ENCODE data around the gene HTR2C.
"Not testable (repeated sequence)": the region's sequence is repeated elsewhere in the genome, so short reads cannot be mapped to it uniquely, and the experiment has no call there.

The HTR2C gene

DNA sequence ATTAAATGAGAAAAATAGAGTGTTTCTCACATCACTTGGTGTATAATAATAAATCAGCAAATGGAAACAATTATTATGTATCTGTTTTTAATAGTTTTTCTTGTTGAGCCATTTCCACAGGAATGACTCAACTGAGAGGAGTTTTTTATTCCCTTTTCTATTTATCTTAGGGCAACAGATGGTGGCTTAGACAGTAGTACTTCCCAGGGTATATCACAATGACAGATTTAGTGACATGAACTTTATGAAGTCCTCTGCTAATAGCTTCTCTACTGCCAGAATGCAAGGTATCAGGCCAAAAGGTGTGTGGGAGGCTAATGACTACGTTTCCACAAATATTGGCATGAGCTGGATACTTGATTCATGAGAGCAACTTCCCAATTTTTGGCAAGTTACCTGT, 126.7 kb downstream of the HTR2C start:
- no peak for DNase-seq (ENCODE audit: low read depth in 2 of 3, low spot score in 2 of 3)

DNA sequence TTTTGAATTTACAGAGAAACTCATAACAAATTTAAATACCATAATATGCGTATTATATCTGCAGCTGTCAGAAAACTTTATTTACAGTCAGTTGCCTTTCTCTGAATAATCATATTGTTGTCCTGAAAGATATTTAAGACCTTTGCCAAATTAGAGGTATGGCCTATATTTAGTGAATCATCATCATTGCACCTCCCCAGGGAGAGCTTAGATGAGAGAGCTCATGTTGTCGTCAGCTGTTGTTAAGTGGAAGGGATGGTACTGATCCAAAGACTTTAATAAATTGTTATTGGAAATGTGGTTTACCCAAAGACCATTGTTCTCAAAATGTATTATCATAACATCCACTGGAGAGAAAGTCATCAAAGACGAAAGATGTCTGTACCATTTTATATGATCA, 128.6 kb downstream of the HTR2C start:
- no peak for DNase-seq (ENCODE audit: low read depth in 2 of 3, low spot score in 2 of 3)

DNA sequence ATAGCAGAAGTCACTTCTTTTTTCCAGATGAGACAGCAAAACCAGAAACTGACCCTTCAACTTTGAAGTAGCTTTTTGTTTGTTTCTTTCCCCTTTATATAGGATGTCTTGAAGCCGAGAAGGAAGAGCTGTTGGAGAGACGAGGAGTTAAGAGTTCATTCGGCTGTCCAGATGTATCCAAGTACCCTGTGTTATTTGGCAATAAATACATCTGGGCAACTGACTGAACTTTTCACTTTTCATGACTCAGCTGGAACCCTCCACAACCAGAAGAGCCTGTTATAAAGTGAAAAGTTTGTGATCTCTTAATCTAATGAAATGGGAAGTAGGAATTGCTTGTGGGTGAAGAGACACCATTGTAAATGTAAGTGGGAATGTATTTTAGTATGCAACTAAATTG, 131.2 kb downstream of the HTR2C start:
- DNase-seq (ENCODE audit: low read depth in 2 of 3, low spot score in 2 of 3): no peak

DNA sequence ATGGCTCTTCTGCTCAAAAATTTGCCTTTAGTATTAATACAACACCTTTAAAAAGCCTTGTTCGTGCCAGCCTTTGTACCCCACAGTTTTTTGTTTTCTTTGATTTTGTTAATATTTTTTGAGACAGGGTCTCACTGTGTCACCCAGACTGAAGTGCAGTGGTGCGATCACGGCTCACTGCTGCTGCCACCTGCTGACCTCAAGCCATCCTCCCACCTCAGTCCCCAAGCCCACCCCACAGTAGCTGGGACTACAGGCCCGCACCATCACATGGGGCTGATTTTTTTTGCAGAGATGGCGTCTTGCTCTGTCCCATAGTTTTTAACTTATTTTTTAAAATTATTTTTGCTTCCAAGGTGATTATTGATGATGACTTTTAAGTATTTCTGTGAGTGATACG, 134.0 kb downstream of the HTR2C start:
- DNase-seq (ENCODE audit: low read depth in 2 of 3, low spot score in 2 of 3): no peak

DNA sequence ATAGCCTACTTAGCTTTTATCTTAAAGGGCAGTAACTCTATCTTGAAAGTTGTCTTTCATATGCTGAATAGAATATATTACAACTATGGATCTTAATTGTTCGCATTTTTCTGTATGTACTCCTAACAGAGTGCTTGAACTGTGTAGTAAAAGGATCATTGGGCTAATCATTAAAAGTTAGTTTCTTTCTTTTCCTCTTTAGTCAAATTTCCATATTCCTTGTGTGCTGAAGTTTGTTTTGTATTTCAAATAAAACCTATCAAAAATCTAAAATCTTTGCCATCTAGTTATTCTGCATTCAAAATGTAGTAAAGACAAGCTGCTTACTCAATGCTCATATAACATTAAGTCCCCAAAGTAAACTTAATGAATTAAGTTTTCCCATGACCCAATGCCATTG, 182.7 kb downstream of the HTR2C start:
- no peak for DNase-seq (ENCODE audit: low read depth in 2 of 3, low spot score in 2 of 3)

DNA sequence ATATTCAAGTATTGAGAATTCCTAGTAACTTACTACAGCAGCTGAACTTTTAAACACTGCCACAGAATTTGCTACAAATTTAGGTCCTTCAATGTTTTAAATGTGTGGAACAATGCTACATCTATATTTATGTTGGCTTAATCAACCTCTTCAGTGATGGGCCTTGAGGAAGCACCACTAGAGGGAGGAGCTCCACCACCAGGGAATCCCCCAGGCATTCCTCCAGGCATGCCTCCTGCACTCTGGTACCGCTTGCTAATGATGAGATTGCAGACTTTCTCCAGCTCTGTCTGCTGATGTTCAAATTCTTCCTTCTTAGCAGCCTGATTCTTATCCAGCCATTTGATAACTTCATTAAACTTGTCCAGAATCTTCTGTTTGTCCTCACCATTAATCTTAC, 190.8 kb downstream of the HTR2C start:
- DNase-seq (ENCODE audit: low read depth in 2 of 3, low spot score in 2 of 3): no peak

DNA sequence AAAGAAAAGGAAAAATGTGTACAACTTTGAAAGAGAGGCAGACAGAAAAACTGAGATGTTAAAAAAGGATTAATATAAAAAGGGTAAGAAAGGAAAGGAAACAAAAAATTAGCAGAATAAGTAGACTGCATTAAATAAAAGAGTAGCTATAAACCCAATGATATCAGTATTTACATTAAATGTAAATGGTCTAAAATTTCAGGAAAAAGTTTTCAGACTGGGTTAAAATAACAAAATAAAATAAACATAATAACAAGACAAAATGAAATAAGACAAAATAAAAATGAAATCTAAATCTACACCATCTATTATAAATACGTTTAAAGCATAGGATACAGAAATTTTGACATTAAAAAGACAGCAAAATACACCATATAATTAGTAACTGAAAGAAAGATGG, 199.0 kb downstream of the HTR2C start:
- DNase-seq (ENCODE audit: low read depth in 2 of 3, low spot score in 2 of 3): no peak

DNA sequence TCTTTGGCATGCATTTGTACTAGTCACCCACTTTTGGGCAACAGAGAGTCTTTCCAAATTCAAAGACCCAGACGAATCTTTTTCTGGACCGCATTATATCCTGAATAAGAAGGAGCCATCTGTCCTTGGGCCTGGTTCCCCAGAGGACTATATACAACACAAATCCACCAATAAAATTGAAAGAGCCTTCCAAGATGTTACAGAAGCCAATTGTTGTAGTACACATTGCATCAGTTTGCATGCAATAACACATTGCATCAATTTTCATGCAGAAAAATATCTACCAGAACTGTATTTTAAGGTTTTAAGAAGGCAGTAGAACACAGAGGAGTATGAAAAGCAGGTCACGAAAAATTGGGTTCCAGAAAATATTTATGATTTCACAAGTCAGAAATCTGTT, 203.2 kb downstream of the HTR2C start:
- no peak for DNase-seq (ENCODE audit: low read depth in 2 of 3, low spot score in 2 of 3)

DNA sequence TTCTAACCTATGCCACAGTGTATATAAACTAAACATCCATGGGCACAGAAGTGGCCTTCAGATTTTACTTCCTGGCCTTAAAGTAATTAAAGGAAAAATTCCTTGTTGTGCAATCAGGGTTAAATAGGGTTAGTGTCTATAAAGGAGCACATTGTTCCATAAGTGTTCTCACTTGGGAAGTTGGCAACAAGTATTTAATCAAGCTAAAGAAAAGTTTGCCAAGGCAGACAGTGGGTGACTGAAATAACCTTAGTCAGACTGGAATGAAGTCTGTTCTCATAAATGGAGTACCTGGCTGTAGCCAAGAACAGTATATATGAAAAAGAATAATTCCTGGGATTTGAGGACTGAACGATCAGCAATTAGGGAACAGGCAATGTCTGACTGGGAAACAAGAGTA, 213.6 kb downstream of the HTR2C start:
- DNase-seq (ENCODE audit: low read depth in 2 of 3, low spot score in 2 of 3): no peak

DNA sequence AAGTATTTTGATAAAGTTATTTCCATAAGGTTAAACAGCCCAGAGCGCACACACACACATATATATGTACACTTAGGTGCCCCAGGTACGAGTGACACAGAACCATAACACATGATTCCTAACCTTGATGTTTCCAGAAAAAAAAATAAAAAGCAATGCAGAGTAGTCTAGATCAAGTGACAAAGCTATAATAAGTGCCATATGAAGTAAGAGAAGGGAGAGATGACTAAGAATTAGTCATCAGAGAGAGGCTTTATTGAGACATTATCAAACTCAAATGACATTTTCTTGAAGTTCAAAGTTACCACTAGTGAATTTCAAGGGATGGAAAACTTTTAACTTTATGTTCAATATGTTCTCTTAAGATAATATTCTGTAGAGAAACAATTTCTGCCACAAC, 215.0 kb downstream of the HTR2C start:
- no peak for DNase-seq (ENCODE audit: low read depth in 2 of 3, low spot score in 2 of 3)

DNA sequence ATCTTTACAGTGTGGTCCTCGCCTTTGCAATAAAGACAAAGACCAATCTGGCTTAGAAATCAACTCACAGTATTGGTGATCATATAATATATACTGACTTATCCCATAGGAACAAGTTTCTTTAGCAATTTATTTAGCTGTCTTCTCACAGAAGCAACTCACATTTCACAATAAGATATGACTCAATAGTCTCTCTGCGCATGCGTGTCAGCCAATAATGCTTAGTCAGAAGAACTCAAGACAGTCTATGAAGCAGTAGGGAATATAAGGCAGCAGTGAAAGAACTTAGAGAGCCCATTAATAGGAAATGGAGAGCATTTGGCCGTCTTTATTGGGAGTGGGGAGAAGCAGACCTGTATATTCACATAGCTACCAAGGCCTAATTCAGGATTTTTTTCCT, 216.8 kb downstream of the HTR2C start:
- DNase-seq (ENCODE audit: low read depth in 2 of 3, low spot score in 2 of 3): no peak

DNA sequence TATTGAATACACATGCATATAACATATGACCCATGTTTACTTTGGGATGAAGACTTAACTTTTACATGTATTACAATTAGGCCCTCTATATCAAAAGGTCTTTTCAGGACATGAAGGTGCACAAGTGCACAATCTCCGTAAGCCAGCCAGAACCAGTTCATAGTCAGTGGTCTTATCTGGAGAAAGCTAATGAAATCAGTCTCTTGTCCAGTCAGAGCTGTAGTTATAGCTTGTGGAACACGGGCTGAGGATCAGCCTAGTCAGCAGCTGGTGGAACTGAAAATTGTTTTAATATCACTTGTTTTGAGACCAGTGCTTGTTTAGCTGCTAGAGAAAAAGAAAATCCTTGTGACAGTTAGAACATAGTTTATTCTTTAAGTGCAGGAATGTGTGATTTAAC, 235.6 kb downstream of the HTR2C start:
- DNase-seq (ENCODE audit: low read depth in 2 of 3, low spot score in 2 of 3): no peak

DNA sequence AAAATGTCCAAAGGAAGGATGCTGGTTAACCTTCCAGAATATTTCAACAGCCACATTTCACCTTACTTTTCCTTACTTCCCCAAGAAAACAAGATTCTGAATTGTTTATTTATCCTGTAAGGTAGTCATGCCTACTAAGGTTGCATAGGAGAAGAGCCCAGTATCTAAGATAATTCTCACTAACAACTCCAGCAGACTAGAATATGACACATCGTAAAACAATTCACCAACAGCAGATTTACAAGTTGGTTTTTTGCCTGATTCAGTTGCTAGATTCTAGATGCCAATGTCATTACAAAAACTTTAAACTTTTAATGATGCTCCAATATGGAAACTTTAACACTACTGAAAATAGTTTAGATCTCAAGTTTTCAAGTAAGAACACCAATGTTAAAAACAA, 257.2 kb downstream of the HTR2C start:
- DNase-seq (ENCODE audit: low read depth in 2 of 3, low spot score in 2 of 3): no peak

DNA sequence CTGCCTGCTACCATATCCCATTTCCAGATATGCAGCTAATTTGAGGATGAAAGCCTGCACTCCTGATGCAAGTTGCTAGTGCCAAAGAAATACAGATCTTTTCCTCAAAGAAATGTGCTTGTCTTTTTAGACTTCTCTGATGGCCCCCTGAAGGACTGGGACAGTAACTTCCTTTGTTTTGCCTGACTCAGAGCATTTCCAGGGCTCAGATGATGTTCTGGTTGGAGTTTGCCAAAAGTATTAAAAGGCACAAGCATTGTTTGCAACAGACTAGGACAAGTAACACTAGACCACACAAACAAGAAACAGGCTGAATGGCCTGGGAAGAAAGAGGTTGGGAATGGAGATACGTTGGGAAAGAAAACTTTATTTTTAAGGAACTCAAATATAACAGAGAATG, 258.3 kb downstream of the HTR2C start:
- DNase-seq (ENCODE audit: low read depth in 2 of 3, low spot score in 2 of 3): no peak

DNA sequence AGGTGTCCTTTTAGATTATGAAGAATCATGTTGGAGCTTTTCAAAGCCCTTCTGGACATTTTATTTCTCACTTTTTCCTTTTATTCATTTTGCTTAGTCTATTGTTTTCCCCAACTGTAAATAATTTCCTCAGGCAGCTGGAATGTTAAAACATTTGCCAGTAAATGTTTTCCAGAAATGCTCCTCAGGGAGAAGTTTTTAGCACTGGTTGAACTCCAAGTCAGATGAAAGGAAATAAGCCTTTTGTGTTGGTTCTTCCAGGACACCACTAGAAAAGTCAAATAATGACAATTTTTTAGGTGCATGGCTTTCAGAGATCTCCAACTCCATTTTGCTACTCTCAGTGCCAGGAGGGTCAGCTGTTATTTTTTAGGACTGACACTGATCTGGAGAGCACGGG, 305.6 kb downstream of the HTR2C start:
- no peak for DNase-seq (ENCODE audit: low read depth in 2 of 3, low spot score in 2 of 3)

DNA sequence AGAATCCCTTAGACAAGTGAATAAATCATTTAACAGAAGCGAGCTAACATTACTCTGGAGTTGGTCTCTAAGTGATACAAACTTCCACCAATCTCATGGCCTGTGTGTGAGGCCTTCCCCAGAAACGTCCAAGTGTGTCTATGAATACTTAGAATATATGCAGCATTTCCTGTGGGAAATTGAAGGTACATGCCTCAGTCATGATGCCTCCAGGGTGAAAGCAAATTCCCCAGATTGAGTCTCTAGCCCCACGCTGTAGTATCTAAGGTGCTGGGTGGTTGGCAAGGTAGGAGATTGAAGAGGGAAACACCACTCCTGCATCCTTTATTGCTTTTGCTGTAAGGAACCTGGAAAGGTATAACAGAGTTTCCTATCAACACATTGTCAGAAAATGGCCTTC, 319.7 kb downstream of the HTR2C start:
- DNase-seq (ENCODE audit: low read depth in 2 of 3, low spot score in 2 of 3): no peak

DNA sequence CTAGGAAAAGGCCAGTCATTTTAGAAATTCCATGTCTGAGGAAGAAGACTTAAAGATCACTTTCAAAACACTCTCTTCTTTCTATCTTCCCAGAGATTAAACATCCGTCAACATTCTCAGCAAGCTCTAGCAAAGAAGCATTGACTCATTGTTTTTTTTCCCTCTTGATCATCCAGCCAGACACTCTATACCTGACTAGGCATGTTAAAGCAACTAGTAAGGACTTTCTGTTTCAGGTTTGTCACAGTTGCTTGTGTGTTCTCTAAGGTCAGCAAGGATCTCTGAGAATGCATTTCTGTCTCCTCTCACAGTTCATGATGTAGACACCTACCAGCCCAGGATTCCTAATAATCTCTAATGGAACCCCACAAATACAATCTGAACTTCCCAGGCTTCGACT, 321.4 kb downstream of the HTR2C start:
- no peak for DNase-seq (ENCODE audit: low read depth in 2 of 3, low spot score in 2 of 3)

DNA sequence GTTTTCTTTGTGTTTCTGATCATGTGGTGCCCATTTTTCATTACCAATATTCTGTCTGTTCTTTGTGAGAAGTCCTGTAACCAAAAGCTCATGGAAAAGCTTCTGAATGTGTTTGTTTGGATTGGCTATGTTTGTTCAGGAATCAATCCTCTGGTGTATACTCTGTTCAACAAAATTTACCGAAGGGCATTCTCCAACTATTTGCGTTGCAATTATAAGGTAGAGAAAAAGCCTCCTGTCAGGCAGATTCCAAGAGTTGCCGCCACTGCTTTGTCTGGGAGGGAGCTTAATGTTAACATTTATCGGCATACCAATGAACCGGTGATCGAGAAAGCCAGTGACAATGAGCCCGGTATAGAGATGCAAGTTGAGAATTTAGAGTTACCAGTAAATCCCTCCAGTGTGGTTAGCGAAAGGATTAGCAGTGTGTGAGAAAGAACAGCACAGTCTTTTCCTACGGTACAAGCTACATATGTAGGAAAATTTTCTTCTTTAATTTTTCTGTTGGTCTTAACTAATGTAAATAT, 323.2 kb downstream of the HTR2C start:
- no peak for DNase-seq (ENCODE audit: low read depth in 2 of 3, low spot score in 2 of 3)

DNA sequence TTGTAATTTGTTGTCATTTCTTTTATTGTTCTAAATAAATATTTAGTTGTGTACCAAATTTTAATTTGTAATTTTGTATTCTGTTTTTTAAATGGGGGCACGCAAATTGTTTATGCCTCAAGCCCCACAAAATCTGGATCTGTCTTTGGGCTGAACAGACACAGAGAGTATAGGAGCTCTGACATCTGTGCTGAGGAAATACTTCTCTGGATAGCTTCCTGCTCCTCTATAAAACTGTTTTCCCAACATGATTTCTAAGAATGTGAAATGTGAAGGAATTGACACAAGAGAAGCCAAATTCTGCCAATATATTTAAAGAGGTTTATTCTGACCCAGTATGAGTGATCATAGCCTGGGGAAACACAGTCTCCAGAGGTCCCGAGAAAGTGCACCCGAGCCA, 340.5 kb downstream of the HTR2C start:
- DNase-seq (ENCODE audit: low read depth in 2 of 3, low spot score in 2 of 3): no peak

DNA sequence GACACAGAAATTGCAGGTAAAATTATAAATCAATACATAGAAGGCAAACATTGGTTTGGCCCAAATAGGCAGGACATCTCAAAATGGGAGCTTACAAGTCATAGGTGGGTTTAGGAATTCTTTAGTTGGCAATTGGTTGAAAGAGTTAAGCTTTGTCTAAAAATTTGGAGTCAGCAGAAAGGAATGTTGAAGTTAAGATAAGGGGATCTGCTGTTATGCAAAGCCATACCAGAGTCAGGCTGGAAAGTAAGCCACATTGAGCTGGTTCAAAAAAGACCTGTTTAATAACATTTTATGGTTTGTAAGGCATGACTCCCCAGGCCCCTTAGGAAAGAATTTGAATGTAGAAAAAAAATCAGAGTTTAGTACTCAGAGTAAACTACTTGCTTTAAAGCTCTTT, 341.0 kb downstream of the HTR2C start:
- no peak for DNase-seq (ENCODE audit: low read depth in 2 of 3, low spot score in 2 of 3)

DNA sequence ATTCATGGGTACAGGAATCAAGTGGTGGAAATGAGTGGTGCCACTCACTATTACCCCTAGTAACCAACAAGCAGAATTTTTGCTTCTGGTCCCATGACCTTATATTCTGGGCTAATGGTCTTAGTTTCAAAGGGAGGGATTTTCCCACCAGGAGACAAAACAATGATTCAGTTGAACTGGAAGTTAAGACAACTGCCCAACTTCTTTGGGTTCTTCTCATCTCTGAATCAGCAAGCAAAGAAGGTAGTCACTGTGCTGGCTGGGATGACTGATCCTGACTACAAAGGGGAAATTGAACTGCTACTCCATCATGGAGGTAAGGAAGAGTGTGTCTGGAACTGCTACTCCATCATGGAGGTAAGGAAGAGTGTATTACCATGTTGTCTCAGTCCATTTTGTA, 346.3 kb downstream of the HTR2C start:
- no peak for DNase-seq (ENCODE audit: low read depth in 2 of 3, low spot score in 2 of 3)

DNA sequence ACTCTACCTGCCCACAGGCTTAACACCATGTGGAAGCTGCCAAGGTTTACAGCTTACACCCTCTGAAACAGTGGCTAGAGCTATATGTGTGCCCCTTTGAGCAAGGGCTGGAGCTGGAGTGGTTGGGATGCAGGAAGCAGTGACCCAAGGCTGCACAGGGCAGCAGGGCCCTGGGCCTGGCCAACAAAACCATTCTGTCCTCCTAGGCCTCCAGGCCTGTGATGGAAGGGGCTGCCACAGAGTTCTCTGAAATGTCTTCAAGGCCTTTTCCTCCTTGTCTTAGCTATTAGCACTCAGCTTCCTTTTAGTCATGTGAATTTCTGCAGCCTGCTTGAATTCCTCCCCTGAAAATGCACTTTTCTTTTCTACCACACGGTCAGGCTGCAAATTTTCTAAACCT, 348.7 kb downstream of the HTR2C start:
- DNase-seq (ENCODE audit: low read depth in 2 of 3, low spot score in 2 of 3): no peak

DNA sequence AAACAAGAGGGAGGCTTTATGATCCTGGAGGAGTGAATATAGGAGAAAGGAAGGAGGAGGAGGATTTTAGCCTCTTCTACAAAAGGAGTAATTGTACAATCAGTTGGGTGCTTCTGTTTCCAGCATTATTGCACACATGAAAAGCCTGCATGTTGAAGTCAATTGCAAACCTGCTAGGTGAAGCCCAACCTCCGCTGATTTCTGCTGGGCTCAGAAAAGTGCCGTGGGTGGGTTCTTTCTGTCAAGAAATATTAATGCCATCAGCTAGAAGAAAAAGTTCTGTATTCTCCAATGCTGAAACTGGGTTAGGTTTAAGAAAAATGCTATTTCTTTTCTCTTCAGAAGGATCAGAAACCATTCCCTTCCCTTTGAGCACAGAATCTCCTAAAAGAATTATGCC, 349.4 kb downstream of the HTR2C start:
- not testable (repeated sequence) for DNase-seq (ENCODE audit: low read depth in 2 of 3, low spot score in 2 of 3)

DNA sequence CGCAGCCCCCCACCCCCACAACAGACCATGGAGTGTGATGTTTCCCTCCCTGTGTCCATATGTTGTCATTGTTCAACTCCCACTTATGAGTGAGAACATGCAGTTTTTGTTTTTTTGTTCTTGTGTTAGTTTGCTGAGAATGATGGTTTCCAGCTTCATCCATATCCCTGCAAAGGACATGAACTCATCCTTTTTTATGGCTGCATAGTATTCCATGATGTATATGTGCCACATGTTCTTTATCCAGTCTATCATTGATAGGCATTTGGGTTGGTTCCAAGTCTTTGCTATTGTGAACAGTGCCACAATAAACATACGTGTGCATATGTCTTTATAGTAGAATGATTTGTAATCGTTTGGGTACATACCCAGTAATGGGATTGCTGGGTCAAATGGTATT, 353.2 kb downstream of the HTR2C start:
- DNase-seq (ENCODE audit: low read depth in 2 of 3, low spot score in 2 of 3): not testable (repeated sequence)
